Measurements from ENCODE around the gene SNUPN. TPM values are rescaled to one million over a fixed set of nuclear protein-coding genes. Genes with fewer than 3 reads are reported as not detected.
"Not testable (repeated sequence)": the region's sequence is repeated elsewhere in the genome, so short reads cannot be mapped to it uniquely, and the experiment has no call there.

The SNUPN gene
- total RNA-seq, 2 experiments from 2014 or later = 25.8 to 27.3 TPM

GRCh38 chr15:75639191-75639708 lies 13.7 kb upstream of the SNUPN start:
- no peaks in the 10 kb centered on the region for H3K27me3 Mint-ChIP-seq
- H3K36me3 Mint-ChIP-seq = peaks cover 16% of the 10 kb centered on the region
- peaks cover 35% of the 10 kb centered on the region for H3K4me1 Mint-ChIP-seq
- H3K9me3 Mint-ChIP-seq (ENCODE audit: low read depth) = no peaks in the 10 kb centered on the region
- peak overlapping the region; percentile 93 for H3K27ac Mint-ChIP-seq
- ATAC-seq (no peak), DNase-seq (no peak)
- H3K4me3 Mint-ChIP-seq = peak overlapping the region; percentile 91
- CTCF ChIA-PET = interaction anchor here (0.6 to 5.7 kb wide), 17 partner anchors 8 to 286 kb away, joined by 3 to 68 read pairs (median 8); partner anchors contain the start of genes MAN2C1, PTPN9, SIN3A and SNUPN

- H3K27me3 Mint-ChIP-seq = no peaks in the 10 kb centered on the region
- no peaks in the 10 kb centered on the region for H3K9me3 Mint-ChIP-seq (ENCODE audit: low read depth)
- H3K27ac Mint-ChIP-seq = peak overlapping the region; percentile 1
- peaks cover 16% of the 10 kb centered on the region for H3K36me3 Mint-ChIP-seq
- CTCF ChIA-PET = interaction anchor here (0.8 to 5.7 kb wide), 9 partner anchors 10 to 269 kb away, joined by 3 to 68 read pairs (median 20); partner anchors contain the start of genes MAN2C1, SIN3A, SNUPN and SNX33
- DNase-seq (no peak), ATAC-seq (no peak)
- peak overlapping the region; percentile 91 for H3K4me3 Mint-ChIP-seq
- peaks cover 35% of the 10 kb centered on the region for H3K4me1 Mint-ChIP-seq
Observed at GRCh38 chr15:75637245-75638009, 11.9 kb upstream of the SNUPN start.

GRCh38 chr15:75636026-75636425 lies 10.5 kb upstream of the SNUPN start:
- H3K9me3 Mint-ChIP-seq (ENCODE audit: low read depth) = no peaks in the 10 kb centered on the region
- peaks cover 16% of the 10 kb centered on the region for H3K36me3 Mint-ChIP-seq
- no peak overlapping the region for H3K27ac Mint-ChIP-seq
- H3K4me1 Mint-ChIP-seq = peaks cover 29% of the 10 kb centered on the region
- ATAC-seq = no peak
- H3K4me3 Mint-ChIP-seq = no peak overlapping the region
- DNase-seq = no peak
- H3K27me3 Mint-ChIP-seq = no peaks in the 10 kb centered on the region
- CTCF ChIA-PET = interaction anchor here (1.1 to 3.3 kb wide), 2 partner anchors 9 to 182 kb away, joined by 4 to 20 read pairs; partner anchors contain the start of gene SNUPN

GRCh38 chr15:75633922-75634321 lies 8.4 kb upstream of the SNUPN start:
- not testable (repeated sequence) for DNase-seq; H3K27ac Mint-ChIP-seq; H3K4me3 Mint-ChIP-seq; ATAC-seq; H3K9me3 Mint-ChIP-seq (ENCODE audit: low read depth); H3K27me3 Mint-ChIP-seq
- Mint-ChIP-seq H3K4me1 (peaks cover 24% of the 10 kb centered on the region), H3K36me3 (peaks cover 10% of the 10 kb centered on the region)
- CTCF ChIA-PET = interaction anchor here (0.7 to 1.3 kb wide), 3 partner anchors 14 to 55 kb away, joined by 3 to 6 read pairs (median 3); partner anchors contain the start of genes PTPN9 and SNX33

GRCh38 chr15:75631935-75632334 lies 6.4 kb upstream of the SNUPN start:
- H3K4me1 Mint-ChIP-seq = peaks cover 14% of the 10 kb centered on the region
- CTCF ChIA-PET = interaction anchor here (1.2 kb wide), 1 partner anchor 8 kb away, joined by 5 read pairs; the partner anchor contains the start of gene IMP3
- ATAC-seq (no peak), DNase-seq (no peak)
- H3K9me3 Mint-ChIP-seq (ENCODE audit: low read depth) = no peaks in the 10 kb centered on the region
- H3K27ac Mint-ChIP-seq = no peak overlapping the region
- H3K36me3 Mint-ChIP-seq = no peaks in the 10 kb centered on the region
- H3K27me3 Mint-ChIP-seq = no peaks in the 10 kb centered on the region
- no peak overlapping the region for H3K4me3 Mint-ChIP-seq

- Mint-ChIP-seq H3K9me3 (ENCODE audit: low read depth) (no peaks in the 10 kb centered on the region), H3K27me3 (no peaks in the 10 kb centered on the region), H3K4me3 (no peak overlapping the region), H3K36me3 (peaks cover 16% of the 10 kb centered on the region), H3K27ac (peak overlapping the region; percentile 44), H3K4me1 (peaks cover 36% of the 10 kb centered on the region)
- DNase-seq (no peak), ATAC-seq (no peak)
- CTCF ChIA-PET = interaction anchor here (1.2 kb wide), 1 partner anchor 25 kb away, joined by 3 read pairs; no protein-coding TSS in a partner anchor
Observed at GRCh38 chr15:75622505-75622904, 3.0 kb downstream of the SNUPN start.

GRCh38 chr15:75620841-75621391 lies 4.6 kb downstream of the SNUPN start:
- no peaks in the 10 kb centered on the region for H3K27me3 Mint-ChIP-seq
- H3K9me3 Mint-ChIP-seq (ENCODE audit: low read depth) = no peaks in the 10 kb centered on the region
- H3K4me1 Mint-ChIP-seq = peaks cover 25% of the 10 kb centered on the region
- ATAC-seq = no peak
- H3K4me3 Mint-ChIP-seq = no peak overlapping the region
- peak overlapping the region; percentile 62 for H3K27ac Mint-ChIP-seq
- no peak for DNase-seq
- CTCF ChIA-PET = interaction anchor here (0.6 to 1.3 kb wide), 3 partner anchors 14 to 253 kb away, joined by 3 to 4 read pairs (median 3); partner anchors contain the start of gene MAN2C1
- peaks cover 25% of the 10 kb centered on the region for H3K36me3 Mint-ChIP-seq

- Mint-ChIP-seq H3K4me3 (no peak overlapping the region), H3K27me3 (no peaks in the 10 kb centered on the region), H3K4me1 (peaks cover 24% of the 10 kb centered on the region), H3K36me3 (peaks cover 29% of the 10 kb centered on the region), H3K27ac (peak overlapping the region; percentile 62), H3K9me3 (ENCODE audit: low read depth) (no peaks in the 10 kb centered on the region)
- DNase-seq (no peak), ATAC-seq (no peak)
- CTCF ChIA-PET = interaction anchor here (0.6 to 1.3 kb wide), 3 partner anchors 14 to 252 kb away, joined by 3 to 4 read pairs (median 3); partner anchors contain the start of gene MAN2C1
Observed at GRCh38 chr15:75620058-75620820, 5.3 kb downstream of the SNUPN start.

- no peak for ATAC-seq
- CTCF ChIA-PET = interaction anchor here (0.6 to 2.5 kb wide), 3 partner anchors 19 to 310 kb away, joined by 3 to 9 read pairs (median 4); no protein-coding TSS in a partner anchor
- no peak for DNase-seq
- Mint-ChIP-seq H3K4me1 (peaks cover 15% of the 10 kb centered on the region), H3K27me3 (no peaks in the 10 kb centered on the region), H3K36me3 (peaks cover 45% of the 10 kb centered on the region), H3K9me3 (ENCODE audit: low read depth) (no peaks in the 10 kb centered on the region), H3K27ac (no peak overlapping the region), H3K4me3 (no peak overlapping the region)
Observed at GRCh38 chr15:75616766-75617165, 8.8 kb downstream of the SNUPN start.

GRCh38 chr15:75606711-75607699 lies 18.5 kb downstream of the SNUPN start:
- H3K27me3 Mint-ChIP-seq = no peaks in the 10 kb centered on the region
- H3K9me3 Mint-ChIP-seq (ENCODE audit: low read depth) = no peaks in the 10 kb centered on the region
- peak overlapping the region; percentile 96 for H3K27ac Mint-ChIP-seq
- peaks cover 49% of the 10 kb centered on the region for H3K36me3 Mint-ChIP-seq
- peak overlapping the region; percentile 58 for H3K4me3 Mint-ChIP-seq
- ATAC-seq (peak; percentile 81), DNase-seq (peak; percentile 81)
- H3K4me1 Mint-ChIP-seq = peaks cover 40% of the 10 kb centered on the region
- CTCF ChIA-PET = interaction anchor here (0.6 to 4.5 kb wide), 10 partner anchors 9 to 239 kb away, joined by 3 to 24 read pairs (median 5); partner anchors contain the start of genes PTPN9 and SNUPN

- Mint-ChIP-seq H3K27ac (peak overlapping the region; percentile 96), H3K4me3 (peak overlapping the region; percentile 58), H3K9me3 (ENCODE audit: low read depth) (no peaks in the 10 kb centered on the region), H3K36me3 (peaks cover 53% of the 10 kb centered on the region), H3K4me1 (peaks cover 44% of the 10 kb centered on the region), H3K27me3 (no peaks in the 10 kb centered on the region)
- CTCF ChIA-PET = interaction anchor here (0.8 to 4.5 kb wide), 7 partner anchors 8 to 238 kb away, joined by 3 to 24 read pairs (median 5); partner anchors contain the start of genes PTPN9 and SNUPN
- DNase-seq (no peak), ATAC-seq (no peak)
Observed at GRCh38 chr15:75606026-75606425, 19.5 kb downstream of the SNUPN start.

Measured in activated CD8-positive, alpha-beta memory T cell treated with anti-CD3 and anti-CD28 coated beads, Interleukin-2, amount 10 ng/mL, durations not matched to agents 7 days and 5 days (primary cell).